Liver (tissue), 9 donors: Measurements from ENCODE around the gene HUNK. TPM values are rescaled to one million over a fixed set of nuclear protein-coding genes. Genes with fewer than 3 reads are reported as not detected.
"Not testable (repeated sequence)": the region's sequence is repeated elsewhere in the genome, so short reads cannot be mapped to it uniquely, and the experiment has no call there.

Experiments used
- DNase-seq: peaks from one replicate; pipeline ENCODE4 v3.0.0-alpha.2; 2017; ENCODE audit warnings: low spot score
- H3K27ac ChIP-seq, 2 donors: one replicate each; pipeline ENCODE4 v1.7.0; 2013; ENCODE audit warnings: inconsistent platforms in 2 of 2, low read length in 2 of 2, control low read depth in 1 of 2, low read depth in 1 of 2, mild to moderate bottlenecking in 1 of 2
- H3K27me3 ChIP-seq, 4 donors: one replicate each; pipeline versions ENCODE4 v1.6.1 to v1.7.0; 2013; ENCODE audit warnings: low read length in 3 of 4, inconsistent platforms in 1 of 4, mild to moderate bottlenecking in 1 of 4, moderate library complexity in 1 of 4; ENCODE audit not compliant: control insufficient read depth in 4 of 4, insufficient read depth in 4 of 4
- H3K36me3 ChIP-seq, 4 donors: one replicate each; pipeline versions ENCODE4 v1.6.1 to v1.7.0; 2013; ENCODE audit warnings: low read length in 3 of 4, mild to moderate bottlenecking in 3 of 4, low read depth in 1 of 4, moderate library complexity in 1 of 4; ENCODE audit not compliant: control insufficient read depth in 4 of 4, insufficient read depth in 3 of 4
- H3K4me1 ChIP-seq, 4 donors: one replicate each; pipeline versions ENCODE4 v1.6.1 to v1.7.0; 2013; ENCODE audit warnings: low read length in 3 of 4, mild to moderate bottlenecking in 3 of 4, moderate library complexity in 1 of 4; ENCODE audit not compliant: control insufficient read depth in 4 of 4, insufficient read depth in 4 of 4
- H3K4me3 ChIP-seq, 3 donors: one replicate each; pipeline versions ENCODE4 v1.6.1 to v1.7.0; 2013; ENCODE audit warnings: low read length in 3 of 3, control low read depth in 1 of 3, low read depth in 1 of 3, mild to moderate bottlenecking in 1 of 3
- H3K9ac ChIP-seq, 2 donors: one replicate each; pipeline ENCODE4 v1.7.0; 2013; ENCODE audit warnings: low read length in 2 of 2, mild to moderate bottlenecking in 2 of 2, moderate library complexity in 2 of 2, control low read depth in 1 of 2, low read depth in 1 of 2
- H3K9me3 ChIP-seq, 4 donors: one replicate each; pipeline versions ENCODE4 v1.6.1 to v1.7.0; 2013; ENCODE audit warnings: low read length in 3 of 4; ENCODE audit not compliant: control insufficient read depth in 4 of 4
- ATF3 ChIP-seq: IDR thresholded peaks from 2 replicates; pipeline ENCODE4 v1.6.1; 2016; ENCODE audit warnings: antibody characterized with exemption
- CTCF ChIP-seq: fragments of 150-350 bp; IDR thresholded peaks from 2 replicates; pipeline ENCODE4 v1.5.1; 2017; ENCODE audit warnings: improper control_type of control experiment, low read depth, low read length; ENCODE audit not compliant: missing input control
- EGR1 ChIP-seq, 2 donors: IDR thresholded peaks; 2 replicates each; pipeline ENCODE4 v1.6.1; 2016 to 2018; ENCODE audit warnings: antibody characterized with exemption in 2 of 2, low read depth in 2 of 2
- FOXA1 ChIP-seq: IDR thresholded peaks from 2 replicates; pipeline ENCODE4 v1.6.1; 2016; ENCODE audit warnings: antibody characterized with exemption
- FOXA2 ChIP-seq: IDR thresholded peaks from 2 replicates; pipeline ENCODE4 v1.6.1; 2016; ENCODE audit warnings: antibody characterized with exemption
- GABPA ChIP-seq, 2 donors: IDR thresholded peaks in 1 of 2; conservative IDR thresholded peaks in 1 of 2; 2 replicates each; pipeline ENCODE4 v1.6.1; 2016; ENCODE audit warnings: antibody characterized with exemption in 2 of 2, mild to moderate bottlenecking in 1 of 2, moderate library complexity in 1 of 2
- HNF4A ChIP-seq, 2 donors: conservative IDR thresholded peaks; 2 replicates each; pipeline ENCODE4 v1.6.1; 2016; ENCODE audit warnings: antibody characterized with exemption in 2 of 2, mild to moderate bottlenecking in 2 of 2
- JUND ChIP-seq, 2 donors: IDR thresholded peaks; 2 replicates each; pipeline ENCODE4 v1.6.1; 2016; ENCODE audit warnings: antibody characterized with exemption in 2 of 2
- NR2F2 ChIP-seq: IDR thresholded peaks from 2 replicates; pipeline ENCODE4 v1.6.1; 2016; ENCODE audit warnings: antibody characterized with exemption
- RAD21 ChIP-seq, 2 donors: IDR thresholded peaks; 2 replicates each; pipeline ENCODE4 v1.6.1; 2016; ENCODE audit warnings: antibody characterized with exemption in 2 of 2, mild to moderate bottlenecking in 2 of 2
- RXRA ChIP-seq, 2 donors: IDR thresholded peaks; 2 replicates each; pipeline ENCODE4 v1.6.1; 2017 to 2018; ENCODE audit warnings: antibody characterized with exemption in 2 of 2, mild to moderate bottlenecking in 1 of 2
- YY1 ChIP-seq: IDR thresholded peaks from 2 replicates; pipeline ENCODE4 v1.6.1; 2016; ENCODE audit warnings: antibody characterized with exemption, mild to moderate bottlenecking
- ZBTB33 ChIP-seq: IDR thresholded peaks from 2 replicates; pipeline ENCODE4 v1.6.1; 2016; ENCODE audit warnings: antibody characterized with exemption
- WGBS: extraction: QIAGEN DNeasy Blood & Tissue Kit; methylation state at CpG from one replicate; pipeline ENCODE4 v1.1.7; 2013; 5-methylcytosine and 5-hydroxymethylcytosine counted together
- polyA plus RNA-seq, 2 donors: library from polyadenylated mRNA; stranded (reverse) in 1 of 2; unstranded in 1 of 2; fragments of 200-250 nt in 1 of 2; fragments of >200 nt in 1 of 2; fragmentation: Nextera tagmentation in 1 of 2; extraction: Ambion mirVana in 1 of 2; gene quantifications; one replicate each; pipeline versions ENCODE4 v1.2.1 to v1.2.3, GENCODE V29; 2013 to 2015
- total RNA-seq, 2 donors: library from RNA; depleted of rRNA; stranded (reverse); fragments of >200 nt; gene quantifications; one replicate each; pipeline ENCODE4 v1.2.3, GENCODE V29; 2014
- TF ChIP-seq, protein P1 (sequence below): IDR thresholded peaks from 2 replicates; pipeline ENCODE4 v1.6.1; 2016; ENCODE audit warnings: antibody characterized with exemption, mild to moderate bottlenecking
- donor health status: healthy.
- donor health status: healthy.
- donor health status: healthy.
- donor health status: healthy.
- donor health status: healthy.

Gene HUNK
- total and polyA plus RNA-seq, 4 donors = 0.11 to 0.92 (median 0.30) TPM

DNA sequence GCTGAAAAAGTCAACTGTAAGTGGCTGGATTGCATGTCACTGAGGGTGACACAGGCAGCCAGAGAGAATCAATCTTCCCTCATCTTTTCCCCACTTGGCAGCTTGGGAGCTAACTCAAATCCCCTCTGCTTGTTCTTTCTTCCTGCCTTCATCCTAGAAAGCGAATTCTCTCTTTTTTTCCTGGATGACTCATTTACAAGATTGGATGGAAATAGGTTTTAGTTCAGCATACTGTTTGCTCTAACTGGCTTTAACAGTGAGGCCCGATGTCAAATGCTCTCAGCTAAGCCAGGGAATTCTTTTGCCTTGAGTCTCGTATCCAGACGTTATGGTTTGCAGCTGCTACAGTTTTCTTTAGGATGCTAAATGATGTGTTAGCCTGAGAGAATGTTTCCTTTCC lies 72.7 kb downstream of the HUNK start:
- H3K36me3 ChIP-seq = no peaks in the 10 kb centered on the region
- no peaks in the 10 kb centered on the region for H3K27me3 ChIP-seq
- no peak overlapping the region for H3K27ac ChIP-seq
- 73% methylated on average over 4 of the region's 4 CpGs for WGBS
- H3K9ac ChIP-seq = no peak overlapping the region
- TF ChIP-seq EGR1 (IDR thresholded peaks at IDR 0.05; ENCODE audit: low read depth in 2 of 2) (no peak), ATF3 (no peak), HNF4A (conservative IDR thresholded peaks at IDR 0.05) (no peak), GABPA (IDR thresholded peaks at IDR 0.05 in 1 of 2, conservative IDR thresholded peaks at IDR 0.05 in 1 of 2) (no peak), FOXA2 (no peak), CTCF (no peak), YY1 (no peak), FOXA1 (no peak), RAD21 (IDR thresholded peaks at IDR 0.05) (no peak), ZBTB33 (no peak), RXRA (IDR thresholded peaks at IDR 0.05) (no peak)
- TF ChIP-seq, protein P1, sequence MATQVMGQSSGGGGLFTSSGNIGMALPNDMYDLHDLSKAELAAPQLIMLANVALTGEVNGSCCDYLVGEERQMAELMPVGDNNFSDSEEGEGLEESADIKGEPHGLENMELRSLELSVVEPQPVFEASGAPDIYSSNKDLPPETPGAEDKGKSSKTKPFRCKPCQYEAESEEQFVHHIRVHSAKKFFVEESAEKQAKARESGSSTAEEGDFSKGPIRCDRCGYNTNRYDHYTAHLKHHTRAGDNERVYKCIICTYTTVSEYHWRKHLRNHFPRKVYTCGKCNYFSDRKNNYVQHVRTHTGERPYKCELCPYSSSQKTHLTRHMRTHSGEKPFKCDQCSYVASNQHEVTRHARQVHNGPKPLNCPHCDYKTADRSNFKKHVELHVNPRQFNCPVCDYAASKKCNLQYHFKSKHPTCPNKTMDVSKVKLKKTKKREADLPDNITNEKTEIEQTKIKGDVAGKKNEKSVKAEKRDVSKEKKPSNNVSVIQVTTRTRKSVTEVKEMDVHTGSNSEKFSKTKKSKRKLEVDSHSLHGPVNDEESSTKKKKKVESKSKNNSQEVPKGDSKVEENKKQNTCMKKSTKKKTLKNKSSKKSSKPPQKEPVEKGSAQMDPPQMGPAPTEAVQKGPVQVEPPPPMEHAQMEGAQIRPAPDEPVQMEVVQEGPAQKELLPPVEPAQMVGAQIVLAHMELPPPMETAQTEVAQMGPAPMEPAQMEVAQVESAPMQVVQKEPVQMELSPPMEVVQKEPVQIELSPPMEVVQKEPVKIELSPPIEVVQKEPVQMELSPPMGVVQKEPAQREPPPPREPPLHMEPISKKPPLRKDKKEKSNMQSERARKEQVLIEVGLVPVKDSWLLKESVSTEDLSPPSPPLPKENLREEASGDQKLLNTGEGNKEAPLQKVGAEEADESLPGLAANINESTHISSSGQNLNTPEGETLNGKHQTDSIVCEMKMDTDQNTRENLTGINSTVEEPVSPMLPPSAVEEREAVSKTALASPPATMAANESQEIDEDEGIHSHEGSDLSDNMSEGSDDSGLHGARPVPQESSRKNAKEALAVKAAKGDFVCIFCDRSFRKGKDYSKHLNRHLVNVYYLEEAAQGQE = no peak
- DNase-seq = no peak
- no peaks in the 10 kb centered on the region for H3K9me3 ChIP-seq
- H3K4me3 ChIP-seq = no peak overlapping the region
- H3K4me1 ChIP-seq = no peaks in the 10 kb centered on the region

GRCh38 chr21:31946231-31946630 lies 73.4 kb downstream of the HUNK start:
- Histone ChIP-seq H3K4me3 (no peak overlapping the region), H3K27ac (no peak overlapping the region), H3K27me3 (no peaks in the 10 kb centered on the region), H3K36me3 (no peaks in the 10 kb centered on the region), H3K4me1 (no peaks in the 10 kb centered on the region), H3K9ac (no peak overlapping the region), H3K9me3 (no peaks in the 10 kb centered on the region)
- no peak for TF ChIP-seq HNF4A (conservative IDR thresholded peaks at IDR 0.05)
- no peak for TF ChIP-seq NR2F2
- no peak for TF ChIP-seq JUND (IDR thresholded peaks at IDR 0.05)
- 94% methylated on average over 7 of the region's 7 CpGs for WGBS
- no peak for DNase-seq

DNA sequence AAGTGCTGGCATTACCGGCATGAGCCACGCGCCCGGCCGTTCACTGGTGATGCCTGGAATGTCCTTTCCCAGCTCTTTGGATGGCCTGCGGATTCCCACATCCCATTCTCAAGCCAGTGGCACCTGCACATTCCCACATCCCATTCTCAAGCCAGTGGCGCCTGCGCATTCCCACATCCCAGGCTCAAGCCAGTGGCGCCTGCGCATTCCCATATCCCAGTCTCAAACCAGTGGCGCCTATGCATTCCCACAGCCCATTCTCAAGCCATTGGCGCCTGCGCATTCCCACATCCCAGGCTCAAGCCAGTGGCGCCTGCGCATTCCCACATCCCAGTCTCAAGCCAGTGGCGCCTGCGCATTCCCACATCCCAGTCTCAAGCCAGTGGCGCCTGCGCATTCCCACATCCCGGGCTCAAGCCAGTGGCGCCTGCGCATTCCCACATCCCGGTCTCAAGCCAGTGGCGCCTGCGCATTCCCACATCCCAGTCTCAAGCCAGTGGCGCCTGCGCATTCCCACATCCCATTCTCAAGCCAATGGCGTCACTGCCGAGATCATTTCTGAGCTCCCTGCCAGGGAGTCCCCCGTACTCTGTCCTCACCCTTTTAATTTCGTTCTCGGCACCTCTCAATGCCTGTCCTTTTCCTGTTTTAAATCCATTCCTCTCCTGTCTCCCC lies 74.2 kb downstream of the HUNK start:
- not testable (repeated sequence) for H3K27ac ChIP-seq, DNase-seq, H3K4me3 ChIP-seq, H3K9me3 ChIP-seq, H3K36me3 ChIP-seq, H3K9ac ChIP-seq, H3K4me1 ChIP-seq, H3K27me3 ChIP-seq
- 94% methylated on average over 32 of the region's 32 CpGs for whole genome bisulfite sequencing
